Activated effector memory CD4-positive, alpha-beta T cell treated with Interleukin-2 at 50 U/mL for 16 hours (primary cell): ENCODE measurements around the gene C12orf43.
"Not testable (repeated sequence)": the region's sequence is repeated elsewhere in the genome, so short reads cannot be mapped to it uniquely, and the experiment has no call there.

Experiments used
- DNase-seq: peaks from one replicate; pipeline ENCODE4 v3.0.0-alpha.2; 2020

The C12orf43 gene

GRCh38 chr12:121015825-121016766 is at the start of gene C12orf43:
Gene C12orf43 (minus strand): TSS chr12:121016487. CDS start chr12:121016474, 13 bp downstream.
- peak; percentile 82 for DNase-seq

- DNase-seq = no peak
Measured at GRCh38 chr12:121065345-121065744, 49.1 kb upstream of the C12orf43 start.

GRCh38 chr12:121064586-121064985 is 48.3 kb upstream of the C12orf43 start:
- DNase-seq = not testable (repeated sequence)

GRCh38 chr12:121064116-121064515 is 47.8 kb upstream of the C12orf43 start:
- DNase-seq = no peak

- no peak for DNase-seq
Measured at GRCh38 chr12:121062391-121063045, 46.2 kb upstream of the C12orf43 start.

GRCh38 chr12:121061831-121062230 is 45.5 kb upstream of the C12orf43 start:
- no peak for DNase-seq

- peak; percentile 53 for DNase-seq
Measured at GRCh38 chr12:121060149-121061001, 44.1 kb upstream of the C12orf43 start.

- DNase-seq = no peak
Measured at GRCh38 chr12:121059031-121059898, 43.0 kb upstream of the C12orf43 start.

GRCh38 chr12:121057794-121058193 is 41.5 kb upstream of the C12orf43 start:
- DNase-seq = no peak

GRCh38 chr12:121053706-121054105 is 37.4 kb upstream of the C12orf43 start:
- DNase-seq = no peak

GRCh38 chr12:121050725-121051124 is 34.4 kb upstream of the C12orf43 start:
- no peak for DNase-seq

GRCh38 chr12:121048442-121048841 is 32.2 kb upstream of the C12orf43 start:
- DNase-seq = no peak

- DNase-seq = not testable (repeated sequence)
Measured at GRCh38 chr12:121047400-121047799, 31.1 kb upstream of the C12orf43 start.

GRCh38 chr12:121043067-121043466 is 26.8 kb upstream of the C12orf43 start:
- DNase-seq = no peak

GRCh38 chr12:121038861-121039668 is 22.8 kb upstream of the C12orf43 start, which contains the start of gene OASL:
Gene OASL (minus strand): TSS chr12:121039246. CDS start chr12:121038971, 275 bp downstream.
- peak; percentile 55 for DNase-seq

- DNase-seq = no peak
Measured at GRCh38 chr12:121036810-121037326, 20.6 kb upstream of the C12orf43 start.

GRCh38 chr12:121034616-121035305 is 18.5 kb upstream of the C12orf43 start:
- no peak for DNase-seq

GRCh38 chr12:121033625-121034349 is 17.5 kb upstream of the C12orf43 start:
- DNase-seq = peak; percentile 52

- no peak for DNase-seq
Measured at GRCh38 chr12:121030576-121031212, 14.4 kb upstream of the C12orf43 start.
